ENCODE data around the gene CDC23. TPM values are rescaled to one million over a fixed set of nuclear protein-coding genes. Genes with fewer than 3 reads are reported as not detected.
"Not testable (repeated sequence)": the region's sequence is repeated elsewhere in the genome, so short reads cannot be mapped to it uniquely, and the experiment has no call there.

CDC23 gene
- total and polyA plus RNA-seq, 2 donors, result 18.8 to 27.9 TPM

- H3K4me3 ChIP-seq (ENCODE audit: low read length in 2 of 2), result no peak overlapping the region
- DNase-seq (ENCODE audit: low read depth in 6 of 9, low spot score in 9 of 9), result no peak
- H3K27me3 ChIP-seq (ENCODE audit: control insufficient read depth in 2 of 2, insufficient read depth in 1 of 2, low read length in 1 of 2), result no peaks in the 10 kb centered on the region
- H3K4me1 ChIP-seq (ENCODE audit: control insufficient read depth in 2 of 2, insufficient read depth in 2 of 2, low read length in 2 of 2), result no peaks in the 10 kb centered on the region
- H3K9me3 ChIP-seq (ENCODE audit: control insufficient read depth in 2 of 2, insufficient read depth in 1 of 2, low read length in 1 of 2), result no peaks in the 10 kb centered on the region
- H3K36me3 ChIP-seq (ENCODE audit: control insufficient read depth in 2 of 2, insufficient read depth in 2 of 2, low read length in 1 of 2), result peaks cover 86 to 97% of the 10 kb centered on the region in 2 donors
- H3K27ac ChIP-seq (ENCODE audit: low read depth in 1 of 2, low read length in 1 of 2), result no peak overlapping the region
Measured at GRCh38 chr5:138163721-138164120, 49.4 kb downstream of the CDC23 start.

- no peaks in the 10 kb centered on the region for H3K4me1 ChIP-seq (ENCODE audit: control insufficient read depth in 2 of 2, insufficient read depth in 2 of 2, low read length in 2 of 2)
- no peak for DNase-seq (ENCODE audit: low read depth in 6 of 9, low spot score in 9 of 9)
- 96% methylated on average over 4 of the region's 4 CpGs for WGBS
- peaks cover 81 to 93% of the 10 kb centered on the region in 2 donors for H3K36me3 ChIP-seq (ENCODE audit: control insufficient read depth in 2 of 2, insufficient read depth in 2 of 2, low read length in 1 of 2)
- no peak overlapping the region for H3K27ac ChIP-seq (ENCODE audit: low read depth in 1 of 2, low read length in 1 of 2)
- H3K27me3 ChIP-seq (ENCODE audit: control insufficient read depth in 2 of 2, insufficient read depth in 1 of 2, low read length in 1 of 2), result no peaks in the 10 kb centered on the region
- H3K9me3 ChIP-seq (ENCODE audit: control insufficient read depth in 2 of 2, insufficient read depth in 1 of 2, low read length in 1 of 2), result no peaks in the 10 kb centered on the region
- H3K4me3 ChIP-seq (ENCODE audit: low read length in 2 of 2), result no peak overlapping the region
Measured at GRCh38 chr5:138160706-138161105, 52.4 kb downstream of the CDC23 start.

GRCh38 chr5:138159666-138160065, 53.5 kb downstream of the CDC23 start:
- no peaks in the 10 kb centered on the region for H3K9me3 ChIP-seq (ENCODE audit: control insufficient read depth in 2 of 2, insufficient read depth in 1 of 2, low read length in 1 of 2)
- no peak overlapping the region for H3K4me3 ChIP-seq (ENCODE audit: low read length in 2 of 2)
- no peaks in the 10 kb centered on the region for H3K27me3 ChIP-seq (ENCODE audit: control insufficient read depth in 2 of 2, insufficient read depth in 1 of 2, low read length in 1 of 2)
- H3K27ac ChIP-seq (ENCODE audit: low read depth in 1 of 2, low read length in 1 of 2), result no peak overlapping the region
- 98% methylated on average over 5 of the region's 5 CpGs for WGBS
- no peaks in the 10 kb centered on the region for H3K4me1 ChIP-seq (ENCODE audit: control insufficient read depth in 2 of 2, insufficient read depth in 2 of 2, low read length in 2 of 2)
- H3K36me3 ChIP-seq (ENCODE audit: control insufficient read depth in 2 of 2, insufficient read depth in 2 of 2, low read length in 1 of 2), result peaks cover 72 to 85% of the 10 kb centered on the region in 2 donors
- DNase-seq (ENCODE audit: low read depth in 6 of 9, low spot score in 9 of 9), result no peak

GRCh38 chr5:138157626-138158025, 55.5 kb downstream of the CDC23 start:
- Histone ChIP-seq H3K36me3 (ENCODE audit: control insufficient read depth in 2 of 2, insufficient read depth in 2 of 2, low read length in 1 of 2) (peaks cover 56 to 65% of the 10 kb centered on the region in 2 donors), H3K27me3 (ENCODE audit: control insufficient read depth in 2 of 2, insufficient read depth in 1 of 2, low read length in 1 of 2) (no peaks in the 10 kb centered on the region), H3K9me3 (ENCODE audit: control insufficient read depth in 2 of 2, insufficient read depth in 1 of 2, low read length in 1 of 2) (no peaks in the 10 kb centered on the region), H3K27ac (ENCODE audit: low read depth in 1 of 2, low read length in 1 of 2) (no peak overlapping the region), H3K4me1 (ENCODE audit: control insufficient read depth in 2 of 2, insufficient read depth in 2 of 2, low read length in 2 of 2) (no peaks in the 10 kb centered on the region), H3K4me3 (ENCODE audit: low read length in 2 of 2) (no peak overlapping the region)
- DNase-seq (ENCODE audit: low read depth in 6 of 9, low spot score in 9 of 9), result no peak
- 98% methylated on average over 1 of the region's 1 CpG for WGBS

GRCh38 chr5:138155977-138156376, 57.1 kb downstream of the CDC23 start:
- H3K4me1 ChIP-seq (ENCODE audit: control insufficient read depth in 2 of 2, insufficient read depth in 2 of 2, low read length in 2 of 2), result not testable (repeated sequence)
- WGBS, result over 99% methylated on average over 9 of the region's 9 CpGs

GRCh38 chr5:138149530-138149929, 63.6 kb downstream of the CDC23 start:
- WGBS, result 77% methylated on average over 3 of the region's 3 CpGs
- no peak overlapping the region for H3K4me3 ChIP-seq (ENCODE audit: low read length in 2 of 2)
- H3K27me3 ChIP-seq (ENCODE audit: control insufficient read depth in 2 of 2, insufficient read depth in 1 of 2, low read length in 1 of 2), result no peaks in the 10 kb centered on the region
- DNase-seq (ENCODE audit: low read depth in 6 of 9, low spot score in 9 of 9), result no peak
- no peak overlapping the region for H3K27ac ChIP-seq (ENCODE audit: low read depth in 1 of 2, low read length in 1 of 2)
- H3K9me3 ChIP-seq (ENCODE audit: control insufficient read depth in 2 of 2, insufficient read depth in 1 of 2, low read length in 1 of 2), result no peaks in the 10 kb centered on the region
- no peaks in the 10 kb centered on the region for H3K36me3 ChIP-seq (ENCODE audit: control insufficient read depth in 2 of 2, insufficient read depth in 2 of 2, low read length in 1 of 2)
- H3K4me1 ChIP-seq (ENCODE audit: control insufficient read depth in 2 of 2, insufficient read depth in 2 of 2, low read length in 2 of 2), result no peaks in the 10 kb centered on the region

More at GRCh38 chr5:138155977-138156376, 57.1 kb downstream of the CDC23 start:
- H3K36me3 ChIP-seq (ENCODE audit: control insufficient read depth in 2 of 2, insufficient read depth in 2 of 2, low read length in 1 of 2), result peaks cover 42 to 48% of the 10 kb centered on the region in 2 donors
- H3K27me3 ChIP-seq (ENCODE audit: control insufficient read depth in 2 of 2, insufficient read depth in 1 of 2, low read length in 1 of 2); H3K9me3 ChIP-seq (ENCODE audit: control insufficient read depth in 2 of 2, insufficient read depth in 1 of 2, low read length in 1 of 2); H3K27ac ChIP-seq (ENCODE audit: low read depth in 1 of 2, low read length in 1 of 2); H3K4me3 ChIP-seq (ENCODE audit: low read length in 2 of 2); DNase-seq (ENCODE audit: low read depth in 6 of 9, low spot score in 9 of 9): not testable (repeated sequence)

- no peak for DNase-seq (ENCODE audit: low read depth in 6 of 9, low spot score in 9 of 9)
- Histone ChIP-seq H3K4me3 (ENCODE audit: low read length in 2 of 2) (no peak overlapping the region), H3K9me3 (ENCODE audit: control insufficient read depth in 2 of 2, insufficient read depth in 1 of 2, low read length in 1 of 2) (no peaks in the 10 kb centered on the region), H3K4me1 (ENCODE audit: control insufficient read depth in 2 of 2, insufficient read depth in 2 of 2, low read length in 2 of 2) (no peaks in the 10 kb centered on the region), H3K36me3 (ENCODE audit: control insufficient read depth in 2 of 2, insufficient read depth in 2 of 2, low read length in 1 of 2) (no peaks in the 10 kb centered on the region), H3K27me3 (ENCODE audit: control insufficient read depth in 2 of 2, insufficient read depth in 1 of 2, low read length in 1 of 2) (no peaks in the 10 kb centered on the region), H3K27ac (ENCODE audit: low read depth in 1 of 2, low read length in 1 of 2) (no peak overlapping the region)
- WGBS, result 89% methylated on average over 1 of the region's 1 CpG
Measured at GRCh38 chr5:138148811-138149210, 64.3 kb downstream of the CDC23 start.

GRCh38 chr5:138143578-138143977, 69.5 kb downstream of the CDC23 start:
- WGBS, result 95% methylated on average over 6 of the region's 6 CpGs
- not testable (repeated sequence) for H3K4me1 ChIP-seq (ENCODE audit: control insufficient read depth in 2 of 2, insufficient read depth in 2 of 2, low read length in 2 of 2); H3K4me3 ChIP-seq (ENCODE audit: low read length in 2 of 2); H3K27ac ChIP-seq (ENCODE audit: low read depth in 1 of 2, low read length in 1 of 2); H3K9me3 ChIP-seq (ENCODE audit: control insufficient read depth in 2 of 2, insufficient read depth in 1 of 2, low read length in 1 of 2); DNase-seq (ENCODE audit: low read depth in 6 of 9, low spot score in 9 of 9); H3K36me3 ChIP-seq (ENCODE audit: control insufficient read depth in 2 of 2, insufficient read depth in 2 of 2, low read length in 1 of 2)
- H3K27me3 ChIP-seq (ENCODE audit: control insufficient read depth in 2 of 2, insufficient read depth in 1 of 2, low read length in 1 of 2), result peaks cover 8 to 20% of the 10 kb centered on the region in 2 donors

- Histone ChIP-seq H3K27ac (ENCODE audit: low read depth in 1 of 2, low read length in 1 of 2) (no peak overlapping the region), H3K27me3 (ENCODE audit: control insufficient read depth in 2 of 2, insufficient read depth in 1 of 2, low read length in 1 of 2) (peaks cover 8 to 31% of the 10 kb centered on the region in 2 donors), H3K4me1 (ENCODE audit: control insufficient read depth in 2 of 2, insufficient read depth in 2 of 2, low read length in 2 of 2) (peaks cover 0 to 2% of the 10 kb centered on the region in 2 donors), H3K4me3 (ENCODE audit: low read length in 2 of 2) (no peak overlapping the region), H3K9me3 (ENCODE audit: control insufficient read depth in 2 of 2, insufficient read depth in 1 of 2, low read length in 1 of 2) (no peaks in the 10 kb centered on the region), H3K36me3 (ENCODE audit: control insufficient read depth in 2 of 2, insufficient read depth in 2 of 2, low read length in 1 of 2) (no peaks in the 10 kb centered on the region)
- no peak for DNase-seq (ENCODE audit: low read depth in 6 of 9, low spot score in 9 of 9)
- 92% methylated on average over 1 of the region's 1 CpG for WGBS
Measured at GRCh38 chr5:138141734-138142133, 71.4 kb downstream of the CDC23 start.

- 93% methylated on average over 4 of the region's 4 CpGs for WGBS
- no peak overlapping the region for H3K4me3 ChIP-seq (ENCODE audit: low read length in 2 of 2)
- H3K36me3 ChIP-seq (ENCODE audit: control insufficient read depth in 2 of 2, insufficient read depth in 2 of 2, low read length in 1 of 2), result no peaks in the 10 kb centered on the region
- H3K27ac ChIP-seq (ENCODE audit: low read depth in 1 of 2, low read length in 1 of 2), result no peak overlapping the region
- peaks cover 8 to 31% of the 10 kb centered on the region in 2 donors for H3K27me3 ChIP-seq (ENCODE audit: control insufficient read depth in 2 of 2, insufficient read depth in 1 of 2, low read length in 1 of 2)
- H3K9me3 ChIP-seq (ENCODE audit: control insufficient read depth in 2 of 2, insufficient read depth in 1 of 2, low read length in 1 of 2), result no peaks in the 10 kb centered on the region
- no peak for DNase-seq (ENCODE audit: low read depth in 6 of 9, low spot score in 9 of 9)
- peaks cover 0 to 2% of the 10 kb centered on the region in 2 donors for H3K4me1 ChIP-seq (ENCODE audit: control insufficient read depth in 2 of 2, insufficient read depth in 2 of 2, low read length in 2 of 2)
Measured at GRCh38 chr5:138140268-138140667, 72.9 kb downstream of the CDC23 start.

Data from thymus (tissue), 11 donors.